GM19035 (cell line): ENCODE results near the gene CLEC16A.

Experiments used
- ATAC-seq: cut with Tn5 transposase; IDR thresholded peaks from one replicate; pipeline ENCODE4 v1.9.1; 2021; ENCODE audit not compliant: unreplicated experiment

The CLEC16A gene

GRCh38 chr16:10987361-10988163, 43.2 kb downstream of the CLEC16A start:
- ATAC-seq: no peak

GRCh38 chr16:10988164-10988803, 43.9 kb downstream of the CLEC16A start:
- no peak for ATAC-seq

GRCh38 chr16:10988879-10989278, 44.5 kb downstream of the CLEC16A start:
- ATAC-seq: no peak

GRCh38 chr16:10989559-10989958, 45.2 kb downstream of the CLEC16A start:
- ATAC-seq: no peak

- ATAC-seq: no peak
Observed at GRCh38 chr16:10990378-10990777, 46.0 kb downstream of the CLEC16A start.

GRCh38 chr16:10992112-10992511, 47.7 kb downstream of the CLEC16A start:
- ATAC-seq: no peak

- no peak for ATAC-seq
Observed at GRCh38 chr16:10992797-10993196, 48.4 kb downstream of the CLEC16A start.

- ATAC-seq: no peak
Observed at GRCh38 chr16:10993649-10994048, 49.3 kb downstream of the CLEC16A start.

GRCh38 chr16:10994571-10994970, 50.2 kb downstream of the CLEC16A start:
- ATAC-seq: no peak

- ATAC-seq: no peak
Observed at GRCh38 chr16:10995565-10995964, 51.2 kb downstream of the CLEC16A start.

GRCh38 chr16:10997485-10997884, 53.1 kb downstream of the CLEC16A start:
- ATAC-seq: no peak

- ATAC-seq: no peak
Observed at GRCh38 chr16:10999300-10999699, 54.9 kb downstream of the CLEC16A start.

- ATAC-seq: no peak
Observed at GRCh38 chr16:11001611-11002010, 57.2 kb downstream of the CLEC16A start.

GRCh38 chr16:11003141-11003540, 58.8 kb downstream of the CLEC16A start:
- no peak for ATAC-seq

- ATAC-seq: no peak
Observed at GRCh38 chr16:11004351-11004750, 60.0 kb downstream of the CLEC16A start.

- ATAC-seq: no peak
Observed at GRCh38 chr16:11004973-11005610, 60.7 kb downstream of the CLEC16A start.

GRCh38 chr16:11005611-11005975, 61.2 kb downstream of the CLEC16A start:
- no peak for ATAC-seq

GRCh38 chr16:11006656-11007055, 62.3 kb downstream of the CLEC16A start:
- no peak for ATAC-seq

- ATAC-seq: no peak
Observed at GRCh38 chr16:11007714-11008280, 63.4 kb downstream of the CLEC16A start.

GRCh38 chr16:11009027-11009755, 64.8 kb downstream of the CLEC16A start:
- ATAC-seq: no peak

GRCh38 chr16:11010575-11011221, 66.3 kb downstream of the CLEC16A start:
- ATAC-seq: no peak
